CD4-positive, CD25-positive, alpha-beta regulatory T cell (primary cell): ENCODE data around the gene GMNC. TPM values are rescaled to one million over a fixed set of nuclear protein-coding genes. Genes with fewer than 3 reads are reported as not detected.
A peak's percentile ranks its signal among the peaks of the same experiment; 100 is the strongest.

Source experiments
- ATAC-seq, 2 donors: fragments of 150-1000 bp; cut with Tn5 transposase; one replicate each; pipeline ENCODE4 v1.10.0; 2021; ENCODE audit warnings: low read depth in 2 of 2, moderate number of reproducible peaks in 2 of 2, moderate library complexity in 1 of 2
- DNase-seq, 3 donors: peaks; one replicate each; pipeline versions ENCODE4 v3.0.0 to v3.0.0-alpha.2; 2012 to 2022; ENCODE audit warnings: mixed read lengths in 1 of 3
- H3K27ac ChIP-seq: one replicate; pipeline ENCODE4 v1.7.0; 2013; ENCODE audit warnings: mild to moderate bottlenecking, low read length; ENCODE audit not compliant: insufficient read depth, poor library complexity, severe bottlenecking
- H3K27me3 ChIP-seq: one replicate; pipeline ENCODE4 v1.7.0; 2013; ENCODE audit warnings: low read length; ENCODE audit not compliant: control insufficient read depth, insufficient read depth
- H3K36me3 ChIP-seq: one replicate; pipeline ENCODE4 v1.7.0; 2013; ENCODE audit warnings: mild to moderate bottlenecking, low read length, moderate library complexity; ENCODE audit not compliant: control insufficient read depth, insufficient read depth
- H3K4me1 ChIP-seq: 2 replicates; pipeline ENCODE4 v1.7.0; 2013; ENCODE audit warnings: mild to moderate bottlenecking, low read length; ENCODE audit not compliant: insufficient read depth, control insufficient read depth, poor library complexity, severe bottlenecking
- H3K4me3 ChIP-seq: one replicate; pipeline ENCODE4 v1.7.0; 2013; ENCODE audit warnings: low read depth, mild to moderate bottlenecking, low read length, moderate library complexity
- H3K9me3 ChIP-seq, 2 experiments: 1 replicate in 1 of 2; 2 replicates in 1 of 2; pipeline ENCODE4 v1.7.0; 2013; ENCODE audit warnings: low read length in 2 of 2, mild to moderate bottlenecking in 1 of 2, moderate library complexity in 1 of 2; ENCODE audit not compliant: control insufficient read depth in 2 of 2
- H3K27ac Mint-ChIP-seq, 3 donors: one replicate each; pipeline ENCODE4 v1.8.0; 2020 to 2022; ENCODE audit warnings: mild to moderate bottlenecking in 3 of 3, mixed read lengths in 3 of 3, moderate library complexity in 2 of 3
- H3K27me3 Mint-ChIP-seq: one replicate; pipeline ENCODE4 v1.8.0; 2022; ENCODE audit warnings: mild to moderate bottlenecking, mixed read lengths
- H3K36me3 Mint-ChIP-seq: one replicate; pipeline ENCODE4 v1.8.0; 2020; ENCODE audit warnings: mixed read lengths
- H3K4me1 Mint-ChIP-seq, 4 donors: one replicate each; pipeline ENCODE4 v1.8.0; 2020 to 2022; ENCODE audit warnings: mixed read lengths in 4 of 4, mild to moderate bottlenecking in 1 of 4
- H3K4me3 Mint-ChIP-seq, 4 donors: one replicate each; pipeline ENCODE4 v1.8.0; 2020 to 2022; ENCODE audit warnings: mild to moderate bottlenecking in 4 of 4, mixed read lengths in 4 of 4, moderate library complexity in 3 of 4
- H3K9me3 Mint-ChIP-seq, 7 donors: one replicate each; pipeline ENCODE4 v1.8.0; 2020 to 2022; ENCODE audit warnings: mixed read lengths in 7 of 7, mild to moderate bottlenecking in 3 of 7, moderate library complexity in 2 of 7
- polyA plus RNA-seq, 4 donors: library from polyadenylated mRNA; unstranded; fragments of 300-500 nt; fragmentation: Illumina TruSeq; gene quantifications; one replicate each; pipeline ENCODE4 v1.2.3, GENCODE V29; 2021
- total RNA-seq: library from RNA; stranded (reverse); gene quantifications from one replicate; pipeline ENCODE4 v1.2.3, GENCODE V29; 2022

Gene GMNC
- total and polyA plus RNA-seq, 5 donors from 2014 or later, result not detected

GRCh38 chr3:190865419-190865818, 2.9 kb upstream of the GMNC start:
- no peaks in the 10 kb centered on the region for H3K4me1 ChIP-seq
- Mint-ChIP-seq H3K27ac (no peak overlapping the region), H3K27me3 (peaks cover 9% of the 10 kb centered on the region), H3K9me3 (peaks cover 0 to 4% (median 0%) of the 10 kb centered on the region in 7 donors), H3K4me3 (no peak overlapping the region), H3K36me3 (no peaks in the 10 kb centered on the region), H3K4me1 (peaks cover 0 to 8% (median 0%) of the 10 kb centered on the region in 4 donors)
- H3K9me3 ChIP-seq, result no peaks in the 10 kb centered on the region
- H3K27ac ChIP-seq, result no peak overlapping the region
- H3K27me3 ChIP-seq, result peaks cover 10% of the 10 kb centered on the region
- no peak overlapping the region for H3K4me3 ChIP-seq
- H3K36me3 ChIP-seq, result no peaks in the 10 kb centered on the region
- no peak for ATAC-seq
- DNase-seq, result no peak

- Mint-ChIP-seq H3K4me3 (no peak overlapping the region), H3K36me3 (no peaks in the 10 kb centered on the region), H3K4me1 (peaks cover 0 to 8% (median 0%) of the 10 kb centered on the region in 4 donors), H3K27me3 (peaks cover 16% of the 10 kb centered on the region), H3K9me3 (peaks cover 0 to 4% (median 0%) of the 10 kb centered on the region in 7 donors), H3K27ac (no peak overlapping the region)
- Histone ChIP-seq H3K9me3 (no peaks in the 10 kb centered on the region), H3K27me3 (peaks cover 10% of the 10 kb centered on the region), H3K4me1 (no peaks in the 10 kb centered on the region), H3K27ac (no peak overlapping the region), H3K36me3 (no peaks in the 10 kb centered on the region), H3K4me3 (no peak overlapping the region)
- no peak for DNase-seq
- ATAC-seq, result no peak
Measured at GRCh38 chr3:190864002-190864401, 1.5 kb upstream of the GMNC start.

DNA sequence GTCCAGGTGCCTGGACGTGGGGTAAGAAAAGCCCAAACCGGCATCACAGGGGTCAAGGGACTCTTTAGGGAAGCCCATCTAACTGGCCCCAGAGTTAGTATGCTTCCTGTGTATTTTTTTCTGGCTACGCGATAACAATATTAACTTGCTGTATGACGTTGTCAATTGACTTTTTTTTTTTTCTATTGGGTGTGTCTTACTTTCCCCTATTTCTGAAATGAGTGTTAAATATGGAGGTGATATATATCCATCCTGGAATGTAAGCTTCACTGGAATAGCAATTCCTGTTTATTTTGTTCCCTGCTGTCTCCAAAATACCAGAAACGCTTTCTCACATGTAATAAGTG, 598 bp upstream of the GMNC start:
- peaks cover 16% of the 10 kb centered on the region for H3K27me3 Mint-ChIP-seq
- H3K27me3 ChIP-seq, result peaks cover 13% of the 10 kb centered on the region

DNA sequence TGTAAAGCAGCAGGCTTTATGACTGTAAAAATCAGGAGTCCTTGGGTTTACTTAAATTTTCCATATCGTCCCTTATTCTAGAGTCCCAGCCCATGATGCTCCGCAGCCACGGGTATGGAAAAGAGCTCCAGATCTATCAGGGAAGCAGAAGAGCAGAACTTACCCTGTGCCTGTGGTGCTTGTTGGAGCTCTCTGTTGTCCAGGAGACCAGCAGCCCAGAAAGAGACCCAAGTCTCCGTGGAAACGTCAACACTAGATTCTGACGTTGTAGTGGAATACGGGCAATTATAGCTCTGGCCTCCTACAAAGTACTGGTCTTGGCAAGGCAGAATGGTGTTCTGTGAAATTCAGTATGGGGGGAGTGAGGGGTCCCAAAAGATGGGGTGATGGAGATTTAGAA, 2.0 kb downstream of the GMNC start:
- no peak overlapping the region for H3K27ac Mint-ChIP-seq
- Histone ChIP-seq H3K9me3 (no peaks in the 10 kb centered on the region), H3K36me3 (no peaks in the 10 kb centered on the region), H3K27ac (no peak overlapping the region), H3K4me3 (no peak overlapping the region), H3K4me1 (no peaks in the 10 kb centered on the region), H3K27me3 (peaks cover 13% of the 10 kb centered on the region)
- H3K9me3 Mint-ChIP-seq, result peaks cover 0 to 4% (median 0%) of the 10 kb centered on the region in 7 donors
- no peak overlapping the region for H3K4me3 Mint-ChIP-seq
- H3K27me3 Mint-ChIP-seq, result peaks cover 16% of the 10 kb centered on the region
- H3K4me1 Mint-ChIP-seq, result peaks cover 0 to 8% (median 0%) of the 10 kb centered on the region in 4 donors
- no peak for DNase-seq
- no peaks in the 10 kb centered on the region for H3K36me3 Mint-ChIP-seq
- ATAC-seq, result no peak

More for the DNA sequence above, 598 bp upstream of the GMNC start:
- peaks cover 0 to 4% (median 0%) of the 10 kb centered on the region in 7 donors for H3K9me3 Mint-ChIP-seq
- DNase-seq (no peak), ATAC-seq (no peak)
- H3K4me1 Mint-ChIP-seq, result peaks cover 0 to 8% (median 0%) of the 10 kb centered on the region in 4 donors
- H3K27ac Mint-ChIP-seq, result no peak overlapping the region
- H3K27ac ChIP-seq, result no peak overlapping the region
- H3K4me1 ChIP-seq, result no peaks in the 10 kb centered on the region
- no peaks in the 10 kb centered on the region for H3K9me3 ChIP-seq
- H3K4me3 Mint-ChIP-seq, result peak overlapping the region in 2 of 4 donors; percentile 6 to 55
- peak overlapping the region; percentile 8 for H3K4me3 ChIP-seq
- no peaks in the 10 kb centered on the region for H3K36me3 ChIP-seq
- H3K36me3 Mint-ChIP-seq, result no peaks in the 10 kb centered on the region

DNA sequence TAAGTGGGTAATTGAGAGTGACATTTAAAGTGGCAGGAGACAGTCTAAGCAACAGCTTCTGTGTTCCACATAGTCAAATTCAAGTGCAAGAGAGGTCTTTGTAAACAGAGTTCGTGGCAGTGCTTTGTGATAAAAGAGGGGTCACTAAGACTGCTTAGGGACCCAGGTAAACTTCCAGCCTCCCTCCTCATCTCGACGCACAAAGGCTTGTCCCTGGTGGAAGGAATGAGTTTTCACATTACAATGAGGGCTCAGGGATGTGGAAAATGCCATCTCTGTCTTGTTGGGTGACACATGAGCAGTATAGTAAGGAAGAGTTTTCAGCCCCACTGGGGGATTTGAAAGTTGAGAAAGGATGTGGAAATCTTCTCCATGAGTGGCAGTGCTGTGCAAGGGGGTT, 7.3 kb downstream of the GMNC start:
- peak in 1 of 3 donors; percentile 0 for DNase-seq

GRCh38 chr3:190854062-190854461, 8.4 kb downstream of the GMNC start:
- Mint-ChIP-seq H3K36me3 (no peaks in the 10 kb centered on the region), H3K4me3 (no peak overlapping the region), H3K9me3 (peaks cover 0 to 5% (median 0%) of the 10 kb centered on the region in 7 donors), H3K4me1 (no peaks in the 10 kb centered on the region), H3K27ac (no peak overlapping the region), H3K27me3 (no peaks in the 10 kb centered on the region)
- Histone ChIP-seq H3K36me3 (no peaks in the 10 kb centered on the region), H3K27ac (no peak overlapping the region), H3K4me1 (no peaks in the 10 kb centered on the region), H3K9me3 (no peaks in the 10 kb centered on the region), H3K4me3 (no peak overlapping the region), H3K27me3 (peaks cover 3% of the 10 kb centered on the region)
- no peak for ATAC-seq
- no peak for DNase-seq

More for the DNA sequence above, 7.3 kb downstream of the GMNC start:
- peaks cover 4% of the 10 kb centered on the region for H3K27me3 Mint-ChIP-seq
- Histone ChIP-seq H3K27me3 (peaks cover 3% of the 10 kb centered on the region), H3K4me3 (no peak overlapping the region), H3K36me3 (no peaks in the 10 kb centered on the region), H3K27ac (no peak overlapping the region), H3K9me3 (no peaks in the 10 kb centered on the region), H3K4me1 (no peaks in the 10 kb centered on the region)
- H3K9me3 Mint-ChIP-seq, result peaks cover 0 to 5% (median 1%) of the 10 kb centered on the region in 7 donors
- no peak overlapping the region for H3K4me3 Mint-ChIP-seq
- no peaks in the 10 kb centered on the region for H3K4me1 Mint-ChIP-seq
- no peak for ATAC-seq
- H3K27ac Mint-ChIP-seq, result peak overlapping the region in 1 of 3 donors; percentile 64
- H3K36me3 Mint-ChIP-seq, result no peaks in the 10 kb centered on the region

DNA sequence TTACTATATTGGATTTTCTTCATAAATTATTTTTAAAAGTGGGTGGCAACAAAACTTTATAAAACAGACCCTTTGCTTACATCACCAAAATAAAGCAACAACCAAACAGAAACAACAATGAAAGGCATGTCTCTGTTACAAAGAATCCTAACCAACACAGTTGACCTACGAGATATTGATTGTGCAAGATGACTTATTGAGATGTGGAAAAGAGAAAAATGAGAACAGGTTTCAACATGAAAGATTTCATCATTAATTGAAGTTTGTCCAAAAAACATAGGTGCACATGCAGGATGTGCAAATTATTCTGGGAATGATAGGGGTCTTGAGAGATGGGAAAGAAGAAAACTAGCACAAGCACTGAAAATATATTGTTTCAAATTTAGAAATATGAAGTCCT, 9.0 kb downstream of the GMNC start:
- no peak for DNase-seq
- no peak overlapping the region for H3K27ac ChIP-seq
- H3K27me3 ChIP-seq, result peaks cover under 1% of the 10 kb centered on the region
- H3K4me3 ChIP-seq, result no peak overlapping the region
- H3K9me3 ChIP-seq, result no peaks in the 10 kb centered on the region
- Mint-ChIP-seq H3K27me3 (no peaks in the 10 kb centered on the region), H3K36me3 (no peaks in the 10 kb centered on the region), H3K27ac (no peak overlapping the region), H3K4me3 (no peak overlapping the region), H3K9me3 (peaks cover 0 to 5% (median 0%) of the 10 kb centered on the region in 7 donors), H3K4me1 (no peaks in the 10 kb centered on the region)
- H3K36me3 ChIP-seq, result no peaks in the 10 kb centered on the region
- no peaks in the 10 kb centered on the region for H3K4me1 ChIP-seq
- ATAC-seq, result no peak

DNA sequence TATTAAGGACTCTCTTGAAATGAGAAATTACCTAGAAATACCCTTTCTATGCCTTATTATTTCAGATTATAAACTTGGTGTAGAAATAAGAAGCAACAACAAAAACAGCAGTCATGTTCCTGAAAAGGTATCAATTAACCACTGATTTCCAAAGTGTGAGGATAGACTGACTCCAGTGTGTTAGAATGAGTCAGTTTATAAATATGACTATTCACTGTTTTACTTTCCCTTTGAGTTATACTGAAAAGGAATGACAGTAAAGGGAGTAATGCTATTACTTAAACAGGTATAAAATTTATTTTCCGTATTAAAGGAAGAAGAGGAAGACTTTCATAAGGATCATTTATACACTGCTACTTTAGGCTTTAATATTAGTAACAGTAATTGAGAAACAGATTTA, 12.9 kb downstream of the GMNC start:
- no peak for DNase-seq
- no peaks in the 10 kb centered on the region for H3K27me3 Mint-ChIP-seq
- H3K27ac Mint-ChIP-seq, result no peak overlapping the region
- H3K4me1 Mint-ChIP-seq, result no peaks in the 10 kb centered on the region
- Histone ChIP-seq H3K27ac (no peak overlapping the region), H3K27me3 (no peaks in the 10 kb centered on the region), H3K4me3 (no peak overlapping the region), H3K36me3 (no peaks in the 10 kb centered on the region), H3K4me1 (no peaks in the 10 kb centered on the region), H3K9me3 (no peaks in the 10 kb centered on the region)
- ATAC-seq, result no peak
- no peaks in the 10 kb centered on the region for H3K36me3 Mint-ChIP-seq
- no peak overlapping the region for H3K4me3 Mint-ChIP-seq
- peaks cover 0 to 4% (median 0%) of the 10 kb centered on the region in 7 donors for H3K9me3 Mint-ChIP-seq
